Mucosa of gallbladder (tissue), 1 donor: ENCODE results near the gene OR8J3. TPM values are rescaled to one million over a fixed set of nuclear protein-coding genes. Genes with fewer than 3 reads are reported as not detected.
"Not testable (repeated sequence)": the region's sequence is repeated elsewhere in the genome, so short reads cannot be mapped to it uniquely, and the experiment has no call there.

Experiments used
- DNase-seq: peaks from one replicate; pipeline ENCODE4 v3.0.0-alpha.2; 2020; ENCODE audit warnings: low spot score
- total RNA-seq: library from RNA; stranded (reverse); gene quantifications from one replicate; pipeline ENCODE4 v1.2.1, GENCODE V29; 2021
- donor health status: DM: no; HTN: no; CAD: no.

The OR8J3 gene, protein sequence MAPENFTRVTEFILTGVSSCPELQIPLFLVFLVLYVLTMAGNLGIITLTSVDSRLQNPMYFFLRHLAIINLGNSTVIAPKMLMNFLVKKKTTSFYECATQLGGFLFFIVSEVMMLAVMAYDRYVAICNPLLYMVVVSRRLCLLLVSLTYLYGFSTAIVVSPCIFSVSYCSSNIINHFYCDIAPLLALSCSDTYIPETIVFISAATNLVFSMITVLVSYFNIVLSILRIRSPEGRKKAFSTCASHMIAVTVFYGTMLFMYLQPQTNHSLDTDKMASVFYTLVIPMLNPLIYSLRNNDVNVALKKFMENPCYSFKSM
- total RNA-seq: not detected

DNA sequence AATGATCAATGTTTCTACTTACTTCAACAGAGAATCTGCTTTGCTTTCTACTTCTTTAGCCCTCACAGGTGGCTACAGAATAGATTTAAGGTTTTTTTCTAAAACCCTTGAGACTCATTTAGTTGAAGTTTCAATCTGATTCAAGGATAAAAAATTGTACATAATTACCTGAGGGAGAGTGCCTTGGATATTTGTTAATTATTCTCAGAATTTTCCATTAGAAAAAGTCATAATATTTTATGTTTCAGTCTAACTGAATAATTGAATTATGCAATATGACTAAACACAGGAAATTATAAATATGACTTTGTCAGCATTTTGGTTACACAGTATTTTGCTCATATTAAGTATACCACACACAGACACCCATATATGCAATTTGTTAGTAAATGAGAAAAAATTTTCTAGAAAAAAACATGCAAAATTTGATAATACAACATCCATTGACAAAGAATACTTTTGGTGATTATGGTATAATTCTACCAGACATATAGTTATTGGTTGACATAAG, at the start of gene OR8J3:
Gene OR8J3, minus strand, starts transcription at position 51 of the 511 bp plus-strand sequence. CDS start 2,483 bp downstream, outside the sequence.
- no peak for DNase-seq

DNA sequence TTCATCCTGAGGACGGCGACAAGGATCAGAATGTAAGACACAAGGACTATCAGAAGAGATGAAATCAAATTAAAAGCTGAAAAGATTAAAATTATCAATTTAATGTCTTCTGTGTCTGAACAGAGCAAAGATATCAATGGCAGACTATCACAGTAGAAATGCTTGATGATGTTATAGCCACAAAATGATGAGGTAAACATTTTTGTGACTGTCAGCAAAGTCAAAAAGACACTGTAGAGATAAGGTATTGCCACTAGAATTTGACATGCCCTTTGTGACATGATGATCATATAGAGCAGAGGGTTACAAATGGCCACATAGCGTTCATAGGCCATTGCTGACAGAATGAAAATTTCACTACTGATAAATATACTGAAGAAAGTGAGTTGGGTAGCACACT, 48.6 kb upstream of the OR8J3 start:
- DNase-seq: no peak

DNA sequence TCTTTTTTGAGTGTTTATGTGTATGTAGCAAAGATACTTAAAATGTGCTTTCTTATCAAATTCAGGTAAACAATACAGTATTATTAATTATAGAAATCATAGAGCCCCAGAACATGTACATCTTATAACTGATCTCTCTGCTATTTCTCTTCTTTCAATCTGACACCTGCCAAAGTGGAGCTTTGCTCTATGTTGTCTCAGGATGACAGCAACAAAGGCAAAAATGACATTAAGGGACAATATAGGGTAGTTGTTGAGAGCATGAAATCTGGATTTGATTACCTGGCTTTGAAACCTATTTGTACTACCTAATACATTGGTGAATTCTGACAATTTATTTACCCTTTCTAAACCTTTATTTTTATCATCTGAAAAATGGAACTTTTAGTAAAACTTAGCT, 43.5 kb upstream of the OR8J3 start:
- DNase-seq: no peak

DNA sequence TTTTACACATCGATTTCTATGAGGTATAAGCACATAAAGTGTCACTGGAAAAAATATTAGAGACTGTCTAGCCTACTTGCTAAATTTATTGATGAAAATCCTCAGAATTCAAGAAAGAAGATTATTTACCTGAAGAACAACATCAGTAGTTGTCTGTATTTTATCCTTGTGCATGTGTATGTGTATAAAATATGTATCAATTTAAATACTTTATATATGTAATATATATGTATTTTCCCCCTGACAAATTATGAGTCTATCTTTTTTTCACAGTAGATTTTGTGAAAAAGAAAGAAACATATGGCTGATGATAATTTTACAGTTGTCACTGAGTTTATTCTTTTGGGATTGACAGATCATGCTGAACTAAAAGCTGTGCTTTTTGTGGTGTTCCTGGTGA, 36.3 kb upstream of the OR8J3 start, which contains the start of gene OR5J2:
Gene OR5J2, plus strand, starts transcription at position 301 of the 400 bp plus-strand sequence. Its CDS starts 0 bp downstream, at position 301.
- no peak for DNase-seq

DNA sequence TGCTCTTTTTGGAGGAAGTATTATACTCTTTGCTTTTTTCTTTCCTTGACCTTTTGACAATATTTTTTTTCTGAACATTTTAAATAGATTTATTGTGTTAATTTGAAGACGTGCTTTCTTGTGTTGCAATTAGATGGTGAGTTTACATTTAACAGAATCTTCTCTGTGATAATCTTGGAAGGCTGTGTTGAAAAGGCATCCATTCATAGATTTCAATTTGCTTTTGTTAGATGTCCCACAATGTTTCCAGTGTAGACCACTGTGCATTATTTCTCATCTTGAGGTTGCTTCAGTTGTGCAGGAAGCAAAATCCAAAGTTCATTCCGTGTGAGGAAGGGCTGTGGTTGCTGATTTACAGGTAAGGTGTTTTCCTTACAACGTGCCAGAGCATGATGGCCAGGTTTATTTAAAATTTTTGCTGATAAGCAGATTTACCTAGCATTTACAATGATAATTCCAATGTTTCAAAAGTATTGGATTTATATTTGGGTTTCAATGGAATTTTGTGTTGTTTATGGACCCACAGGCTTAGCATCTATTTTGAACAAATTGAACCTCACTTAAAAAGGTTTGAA, 32.3 kb upstream of the OR8J3 start:
- peak; percentile 18 for DNase-seq

DNA sequence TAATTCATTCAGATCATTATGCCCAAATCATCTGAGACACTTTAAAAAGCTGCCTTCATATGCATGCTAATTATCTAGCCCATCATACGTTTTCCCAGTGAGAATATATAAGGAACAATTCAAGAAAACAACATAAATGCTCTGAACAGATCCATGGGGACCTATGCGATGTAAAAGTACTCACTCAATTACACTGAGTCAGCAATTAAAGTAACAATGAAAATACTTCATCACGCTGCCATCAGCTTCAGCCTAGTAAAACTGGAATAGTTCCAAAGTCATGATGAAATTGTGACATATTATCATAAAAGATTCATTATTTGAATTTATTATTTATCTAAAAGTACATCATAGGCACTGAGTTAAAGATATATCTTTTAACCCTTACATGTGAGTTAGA, 23.8 kb upstream of the OR8J3 start:
- DNase-seq: no peak

DNA sequence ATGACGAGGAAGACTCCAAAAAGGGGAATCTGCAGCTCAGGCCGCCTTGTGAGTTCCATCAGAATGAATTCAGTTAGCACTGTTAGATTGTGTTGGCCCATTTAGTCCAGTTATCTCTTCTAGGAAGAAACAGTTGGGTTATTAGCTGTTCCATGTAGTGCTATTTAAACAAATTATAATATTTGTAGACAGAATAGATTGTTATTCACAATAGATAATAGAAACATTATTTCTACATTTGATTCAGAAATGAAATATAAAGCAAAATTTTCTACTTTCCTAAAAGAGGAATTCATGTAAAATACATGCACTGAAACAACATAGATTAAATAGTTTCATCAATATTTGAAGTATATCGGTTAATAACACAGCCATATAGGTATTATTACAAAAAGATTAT, 20.2 kb upstream of the OR8J3 start, which contains the start of gene OR8K5:
Gene OR8K5, minus strand, starts transcription at position 101 of the 400 bp plus-strand sequence. Its CDS starts 0 bp downstream, at position 101.
- DNase-seq: no peak

DNA sequence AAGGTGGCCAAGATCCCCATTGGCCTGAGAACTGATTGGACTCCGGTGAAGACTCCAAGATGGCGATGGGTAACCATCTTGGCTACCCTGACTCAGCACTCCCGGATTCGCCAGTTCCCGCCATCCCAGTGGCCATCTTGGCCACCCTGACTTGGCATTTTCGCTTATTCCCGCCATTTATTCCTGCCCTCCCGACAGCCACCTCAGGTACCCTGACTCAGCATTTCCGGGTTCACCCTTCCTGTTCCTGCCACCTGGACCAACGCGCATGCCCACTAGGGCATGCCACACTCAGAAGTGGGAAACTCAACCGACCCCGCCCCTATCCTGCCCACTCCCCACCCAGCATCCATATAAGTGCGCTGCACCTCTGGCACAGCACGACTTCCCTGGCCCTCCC, 12.3 kb upstream of the OR8J3 start:
- DNase-seq: no peak

DNA sequence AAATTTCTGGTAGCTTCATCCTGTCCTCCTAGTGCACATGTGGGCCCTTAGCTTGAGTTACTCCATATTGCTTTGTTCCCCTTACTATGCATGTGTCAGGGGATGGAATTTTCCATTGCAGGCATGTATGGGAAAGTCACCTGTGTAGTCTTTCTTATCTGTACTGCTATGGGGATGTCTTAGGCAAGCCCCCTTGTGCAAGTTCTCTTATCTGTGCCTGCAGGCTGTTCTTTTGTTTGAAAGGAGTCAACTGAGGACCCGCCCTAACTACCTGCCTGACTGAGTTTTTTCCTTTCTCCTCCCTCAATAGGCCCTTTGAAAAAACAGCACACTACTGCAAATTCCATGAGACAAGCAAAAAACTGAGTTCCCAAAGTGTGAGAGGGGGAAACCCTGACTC, 11.4 kb upstream of the OR8J3 start:
- DNase-seq: no peak

DNA sequence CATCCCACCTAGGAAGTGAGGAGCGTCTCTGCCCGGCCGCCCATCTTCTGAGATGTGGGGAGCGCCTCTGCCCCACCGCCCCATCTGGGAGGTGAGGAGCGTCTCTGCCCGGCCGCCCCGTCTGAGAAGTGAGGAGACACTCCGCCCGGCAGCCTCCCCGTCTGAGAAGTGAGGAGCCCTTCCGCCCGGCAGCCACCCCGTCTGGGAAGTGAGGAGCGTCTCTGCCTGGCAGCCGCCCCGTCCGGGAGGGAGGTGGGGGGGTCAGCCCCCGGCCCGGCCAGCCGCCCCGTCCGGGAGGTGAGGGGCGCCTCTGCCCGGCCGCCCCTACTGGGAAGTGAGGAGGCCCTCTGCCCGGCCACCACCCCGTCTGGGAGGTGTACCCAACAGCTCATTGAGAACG, 3.7 kb upstream of the OR8J3 start:
- DNase-seq: not testable (repeated sequence)

DNA sequence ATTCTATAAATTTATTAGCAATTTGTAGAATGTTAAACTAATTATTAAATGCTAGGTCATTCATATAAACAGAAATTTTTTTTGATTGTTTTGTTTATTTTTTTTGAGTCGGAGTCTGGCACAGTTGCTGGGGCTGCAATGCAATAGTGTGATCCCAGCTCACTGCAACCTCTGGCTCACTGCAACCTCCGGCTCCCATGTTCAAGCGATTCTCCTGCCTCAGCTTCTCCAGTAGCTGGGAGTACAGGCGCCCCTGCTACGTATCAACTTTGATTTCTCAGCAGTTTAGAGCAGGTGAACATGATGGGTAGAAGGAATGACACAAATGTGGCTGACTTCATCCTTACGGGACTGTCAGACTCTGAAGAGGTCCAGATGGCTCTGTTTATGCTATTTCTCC, 17.9 kb downstream of the OR8J3 start, which contains the start of gene OR8H3:
Gene OR8H3, plus strand, starts transcription at position 301 of the 400 bp plus-strand sequence. Its CDS starts 0 bp downstream, at position 301.
- no peak for DNase-seq

DNA sequence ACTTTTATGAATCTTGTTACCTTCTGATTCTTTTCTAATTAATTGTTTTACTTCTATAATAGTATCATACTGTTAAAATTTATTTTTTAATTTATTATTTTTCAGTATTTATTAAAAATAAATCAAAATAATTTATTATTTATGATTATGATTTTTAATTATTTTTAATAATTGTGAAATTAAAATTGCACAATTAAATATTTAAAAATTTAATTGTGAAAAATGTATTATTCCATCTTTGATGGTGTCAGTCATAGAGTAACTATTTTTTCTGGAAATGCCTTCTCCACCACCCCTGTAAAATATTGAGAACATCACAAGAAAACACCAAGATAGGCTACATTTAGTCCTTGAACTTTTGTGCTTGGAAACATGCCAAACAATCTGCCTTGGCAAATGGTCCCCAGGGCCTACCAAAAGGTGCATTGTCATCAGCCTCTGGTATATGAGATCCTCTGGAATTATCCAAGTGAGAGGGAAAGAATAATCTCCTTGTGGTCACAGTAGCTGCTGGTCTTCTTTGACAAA, 36.7 kb downstream of the OR8J3 start, which contains the start of gene OR8H2:
Gene OR8H2, plus strand, starts transcription at position 478 of the 528 bp plus-strand sequence. CDS start 1,356 bp downstream, outside the sequence.
- no peak for DNase-seq

DNA sequence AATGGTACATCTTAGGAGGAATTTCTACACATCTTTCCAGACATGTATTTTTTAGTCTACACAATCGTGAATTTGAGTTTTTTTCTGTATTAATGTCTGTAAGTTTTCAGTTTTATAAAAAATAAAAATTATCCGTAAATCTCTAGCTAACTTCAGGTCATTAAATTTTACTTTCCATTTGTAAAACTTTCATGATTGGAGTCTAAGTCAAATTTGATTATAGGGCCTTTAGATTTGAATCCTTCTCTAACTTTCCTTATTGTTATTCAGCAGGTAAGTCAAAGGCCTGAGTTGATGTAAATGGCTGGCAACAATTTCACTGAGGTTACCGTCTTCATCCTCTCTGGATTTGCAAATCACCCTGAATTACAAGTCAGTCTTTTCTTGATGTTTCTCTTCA, 47.0 kb downstream of the OR8J3 start, which contains the start of gene OR8I2:
Gene OR8I2, plus strand, starts transcription at position 301 of the 400 bp plus-strand sequence. Its CDS starts 0 bp downstream, at position 301.
- no peak for DNase-seq

DNA sequence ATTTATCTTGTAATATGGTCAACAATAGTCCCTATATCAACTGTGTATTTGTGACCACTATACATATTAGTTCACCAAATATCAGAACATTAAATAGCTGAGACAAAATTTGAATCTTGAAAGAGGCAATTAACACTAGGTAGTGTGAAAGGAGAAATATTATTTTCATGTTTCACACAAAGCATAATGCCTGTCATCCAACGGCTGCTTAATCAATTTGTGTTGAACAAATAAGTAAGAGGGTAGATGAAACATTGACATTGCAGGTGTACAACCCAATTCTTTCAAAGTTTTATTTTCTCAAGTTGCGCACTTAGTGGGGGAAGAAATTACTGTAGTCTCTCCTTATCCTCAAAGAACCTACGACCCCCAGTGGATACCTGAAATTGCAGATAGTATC, 50.3 kb downstream of the OR8J3 start:
- DNase-seq: no peak

Other genes starting within 250 kb of the OR8J3 start
- not detected for gene OR5W2, start 225.6 kb downstream of the OR8J3 start, total RNA-seq
- not detected for gene OR5I1, start 203.8 kb downstream of the OR8J3 start, total RNA-seq
- not detected for gene OR10AG1, start 170.3 kb downstream of the OR8J3 start, total RNA-seq
- not detected for gene OR5F1, start 145.6 kb downstream of the OR8J3 start, total RNA-seq
- not detected for gene OR5AS1, start 112.5 kb downstream of the OR8J3 start, total RNA-seq
- not detected for gene OR8I2, start 46.9 kb downstream of the OR8J3 start, total RNA-seq
- gene OR8H2, start 36.5 kb downstream of the OR8J3 start, total RNA-seq: not detected
- not detected for gene OR8H3, start 17.8 kb downstream of the OR8J3 start, total RNA-seq
- gene OR8K5, start 20.1 kb upstream of the OR8J3 start, total RNA-seq: not detected
- not detected for gene OR5J2, start 36.4 kb upstream of the OR8J3 start, total RNA-seq
- gene OR5T2, start 94.1 kb upstream of the OR8J3 start, total RNA-seq: not detected
- gene OR5T3, start 112.1 kb upstream of the OR8J3 start, total RNA-seq: not detected
- not detected for gene OR5T1, start 134.0 kb upstream of the OR8J3 start, total RNA-seq
- not detected for gene OR8H1, start 152.1 kb upstream of the OR8J3 start, total RNA-seq
- gene OR8K3, start 174.9 kb upstream of the OR8J3 start, total RNA-seq: not detected
- gene OR8K1, start 205.8 kb upstream of the OR8J3 start, total RNA-seq: not detected
- gene OR8J1, start 214.1 kb upstream of the OR8J3 start, total RNA-seq: not detected
- not detected for gene OR8U1, start 235.4 kb upstream of the OR8J3 start, total RNA-seq